ENCODE measurements around the gene TDP2.
"Not testable (repeated sequence)": the region's sequence is repeated elsewhere in the genome, so short reads cannot be mapped to it uniquely, and the experiment has no call there.

Gene TDP2

GRCh38 chr6:24678792-24679352 lies 12.2 kb upstream of the TDP2 start:
- DNase-seq: not testable (repeated sequence)

- DNase-seq: no peak
Measured at GRCh38 chr6:24673625-24674024, 6.9 kb upstream of the TDP2 start.

GRCh38 chr6:24672620-24673182 lies 6.0 kb upstream of the TDP2 start:
- no peak for DNase-seq

GRCh38 chr6:24671077-24671476 lies 4.4 kb upstream of the TDP2 start:
- not testable (repeated sequence) for DNase-seq

- DNase-seq: not testable (repeated sequence)
Measured at GRCh38 chr6:24670492-24670891, 3.8 kb upstream of the TDP2 start.

GRCh38 chr6:24668997-24669361 lies 2.3 kb upstream of the TDP2 start:
- DNase-seq: no peak

- not testable (repeated sequence) for DNase-seq
Measured at GRCh38 chr6:24668066-24668996, 1.6 kb upstream of the TDP2 start.

- DNase-seq: no peak
Measured at GRCh38 chr6:24667378-24667803, 692 bp upstream of the TDP2 start.

GRCh38 chr6:24666097-24666640 lies 530 bp downstream of the TDP2 start:
- peak; percentile 47 for DNase-seq

GRCh38 chr6:24664046-24664987 lies 2.4 kb downstream of the TDP2 start:
- no peak for DNase-seq

- DNase-seq: no peak
Measured at GRCh38 chr6:24663189-24663588, 3.5 kb downstream of the TDP2 start.

- no peak for DNase-seq
Measured at GRCh38 chr6:24662236-24662635, 4.5 kb downstream of the TDP2 start.

- not testable (repeated sequence) for DNase-seq
Measured at GRCh38 chr6:24661759-24662158, 4.9 kb downstream of the TDP2 start.

GRCh38 chr6:24660105-24660504 lies 6.6 kb downstream of the TDP2 start:
- DNase-seq: no peak

GRCh38 chr6:24659561-24659960 lies 7.1 kb downstream of the TDP2 start:
- DNase-seq: no peak

GRCh38 chr6:24658573-24659560 lies 7.8 kb downstream of the TDP2 start:
- DNase-seq: no peak

GRCh38 chr6:24655215-24655614 lies 11.5 kb downstream of the TDP2 start:
- no peak for DNase-seq

GRCh38 chr6:24650365-24650764 lies 16.3 kb downstream of the TDP2 start:
- no peak for DNase-seq

- DNase-seq: no peak
Measured at GRCh38 chr6:24649691-24650090, 17.0 kb downstream of the TDP2 start.

- DNase-seq: no peak
Measured at GRCh38 chr6:24648276-24648675, 18.4 kb downstream of the TDP2 start.

- no peak for DNase-seq
Measured at GRCh38 chr6:24646771-24647170, 19.9 kb downstream of the TDP2 start.
